HG03135 (cell line): ENCODE data around the gene PCTP.

Source experiments
- ATAC-seq: cut with Tn5 transposase; IDR thresholded peaks from one replicate; pipeline ENCODE4 v1.9.1; 2021; ENCODE audit warnings: mild to moderate bottlenecking, moderate library complexity; ENCODE audit not compliant: unreplicated experiment

Gene PCTP

GRCh38 chr17:55727275-55727674 is 23.6 kb upstream of the PCTP start:
- ATAC-seq: no peak

- no peak for ATAC-seq
These were observed 22.9 kb upstream of the PCTP start for GRCh38 chr17:55727920-55728319.

- ATAC-seq: no peak
These were observed 22.5 kb upstream of the PCTP start for GRCh38 chr17:55728361-55728760.

GRCh38 chr17:55728833-55729232 is 22.0 kb upstream of the PCTP start:
- no peak for ATAC-seq

- no peak for ATAC-seq
These were observed 21.4 kb upstream of the PCTP start for GRCh38 chr17:55729484-55729883.

GRCh38 chr17:55730380-55730779 is 20.5 kb upstream of the PCTP start:
- no peak for ATAC-seq

GRCh38 chr17:55730808-55731207 is 20.0 kb upstream of the PCTP start:
- no peak for ATAC-seq

GRCh38 chr17:55731586-55732250 is 19.1 kb upstream of the PCTP start:
- no peak for ATAC-seq

- no peak for ATAC-seq
These were observed 16.6 kb upstream of the PCTP start for GRCh38 chr17:55734128-55734781.

- ATAC-seq: no peak
These were observed 15.0 kb upstream of the PCTP start for GRCh38 chr17:55735731-55736405.

- no peak for ATAC-seq
These were observed 12.8 kb upstream of the PCTP start for GRCh38 chr17:55737976-55738501.

GRCh38 chr17:55740511-55741355 is 10.1 kb upstream of the PCTP start:
- no peak for ATAC-seq

GRCh38 chr17:55741356-55741700 is 9.5 kb upstream of the PCTP start:
- no peak for ATAC-seq

- ATAC-seq: peak; percentile 95
These were observed 8.4 kb upstream of the PCTP start for GRCh38 chr17:55742272-55743102.

GRCh38 chr17:55743103-55743679 is 7.7 kb upstream of the PCTP start:
- ATAC-seq: peak; percentile 23

- ATAC-seq: no peak
These were observed 5.6 kb upstream of the PCTP start for GRCh38 chr17:55745258-55745657.

GRCh38 chr17:55746466-55746865 is 4.4 kb upstream of the PCTP start:
- no peak for ATAC-seq

GRCh38 chr17:55747209-55747608 is 3.6 kb upstream of the PCTP start:
- ATAC-seq: no peak

- no peak for ATAC-seq
These were observed 2.0 kb upstream of the PCTP start for GRCh38 chr17:55748841-55749240.

GRCh38 chr17:55749985-55750384 is 866 bp upstream of the PCTP start:
- ATAC-seq: no peak
